Subcutaneous adipose tissue (tissue), 4 donors: ENCODE results near the gene RASSF4. TPM values are rescaled to one million over a fixed set of nuclear protein-coding genes. Genes with fewer than 3 reads are reported as not detected.

Experiments
- total RNA-seq, 4 donors: library from RNA; depleted of rRNA; stranded (reverse); fragments of >200 nt; gene quantifications; one replicate each; pipeline ENCODE4 v1.1.0, GENCODE V29; 2016
- TF ChIP-seq, protein P1 (sequence below): fragments of 450-650 bp; IDR thresholded peaks from one replicate; pipeline ENCODE4 v1.5.1; 2016; ENCODE audit warnings: low read depth, mild to moderate bottlenecking, control low read depth, antibody characterized with exemption, moderate library complexity

The RASSF4 gene
- total RNA-seq, 4 donors from 2014 or later = 81.0 to 346 (median 156) TPM

DNA sequence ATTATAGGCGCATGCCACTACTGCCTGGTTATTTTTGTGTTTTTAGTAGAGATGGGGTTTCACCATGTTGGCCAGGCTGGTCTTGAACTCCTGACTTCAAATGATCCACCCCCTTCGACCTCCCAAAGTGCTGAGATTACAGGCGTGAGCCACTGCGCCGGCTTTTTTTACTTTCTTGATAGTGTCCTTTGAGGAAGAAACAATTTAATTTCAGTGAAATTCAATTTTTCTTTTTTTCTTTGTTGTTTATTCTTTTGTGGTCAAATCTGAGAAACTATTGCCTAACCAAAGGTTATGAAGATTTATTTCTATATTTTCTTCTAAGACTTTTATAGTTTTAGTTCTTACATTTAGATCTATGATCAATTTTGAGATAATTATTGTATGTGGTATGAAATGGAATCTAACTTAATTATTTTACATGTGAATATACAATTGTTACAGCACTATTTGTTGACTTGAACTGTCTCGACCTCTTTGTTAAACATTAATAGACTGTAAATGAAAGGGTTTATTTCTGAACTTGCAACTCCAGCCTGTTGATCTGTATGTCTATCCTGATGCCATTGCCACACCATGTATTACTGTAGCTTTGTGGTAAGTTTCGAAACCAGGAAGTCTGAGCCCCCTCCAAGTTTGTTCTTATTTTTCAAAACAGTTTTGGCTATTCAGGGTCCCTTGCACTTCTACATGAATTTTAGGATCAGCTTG is 19.8 kb upstream of the RASSF4 start:
- TF ChIP-seq, protein P1, sequence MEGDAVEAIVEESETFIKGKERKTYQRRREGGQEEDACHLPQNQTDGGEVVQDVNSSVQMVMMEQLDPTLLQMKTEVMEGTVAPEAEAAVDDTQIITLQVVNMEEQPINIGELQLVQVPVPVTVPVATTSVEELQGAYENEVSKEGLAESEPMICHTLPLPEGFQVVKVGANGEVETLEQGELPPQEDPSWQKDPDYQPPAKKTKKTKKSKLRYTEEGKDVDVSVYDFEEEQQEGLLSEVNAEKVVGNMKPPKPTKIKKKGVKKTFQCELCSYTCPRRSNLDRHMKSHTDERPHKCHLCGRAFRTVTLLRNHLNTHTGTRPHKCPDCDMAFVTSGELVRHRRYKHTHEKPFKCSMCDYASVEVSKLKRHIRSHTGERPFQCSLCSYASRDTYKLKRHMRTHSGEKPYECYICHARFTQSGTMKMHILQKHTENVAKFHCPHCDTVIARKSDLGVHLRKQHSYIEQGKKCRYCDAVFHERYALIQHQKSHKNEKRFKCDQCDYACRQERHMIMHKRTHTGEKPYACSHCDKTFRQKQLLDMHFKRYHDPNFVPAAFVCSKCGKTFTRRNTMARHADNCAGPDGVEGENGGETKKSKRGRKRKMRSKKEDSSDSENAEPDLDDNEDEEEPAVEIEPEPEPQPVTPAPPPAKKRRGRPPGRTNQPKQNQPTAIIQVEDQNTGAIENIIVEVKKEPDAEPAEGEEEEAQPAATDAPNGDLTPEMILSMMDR = no peak

DNA sequence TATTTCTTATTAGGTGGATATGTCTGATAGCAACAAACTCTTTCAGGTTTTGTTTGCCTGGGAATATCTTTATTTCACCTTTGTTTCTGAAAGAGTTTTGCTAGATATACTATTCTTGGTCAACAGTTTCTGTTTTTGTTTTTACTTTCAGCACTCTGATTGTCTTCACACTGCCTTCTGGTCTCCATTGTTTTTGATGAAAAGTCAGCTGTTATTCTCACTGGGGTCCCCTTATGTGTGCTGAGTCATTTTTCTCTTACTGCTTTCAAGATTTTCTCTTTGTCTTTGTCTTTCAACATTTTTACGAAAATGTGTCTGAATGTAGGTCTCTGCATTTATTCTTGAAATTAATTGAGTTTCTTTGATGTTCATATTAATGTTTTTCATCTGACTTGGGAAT is 15.2 kb upstream of the RASSF4 start:
- TF ChIP-seq, protein P1 = no peak

- TF ChIP-seq, protein P1 = no peak
Observed at GRCh38 chr10:44946205-44946604, 13.4 kb upstream of the RASSF4 start.

- TF ChIP-seq, protein P1 = no peak
Observed at GRCh38 chr10:44947371-44948152, 12.0 kb upstream of the RASSF4 start.

- TF ChIP-seq, protein P1 = no peak
Observed at GRCh38 chr10:44948642-44949041, 11.0 kb upstream of the RASSF4 start.

- TF ChIP-seq, protein P1 = no peak
Observed at GRCh38 chr10:44949127-44949802, 10.3 kb upstream of the RASSF4 start.

DNA sequence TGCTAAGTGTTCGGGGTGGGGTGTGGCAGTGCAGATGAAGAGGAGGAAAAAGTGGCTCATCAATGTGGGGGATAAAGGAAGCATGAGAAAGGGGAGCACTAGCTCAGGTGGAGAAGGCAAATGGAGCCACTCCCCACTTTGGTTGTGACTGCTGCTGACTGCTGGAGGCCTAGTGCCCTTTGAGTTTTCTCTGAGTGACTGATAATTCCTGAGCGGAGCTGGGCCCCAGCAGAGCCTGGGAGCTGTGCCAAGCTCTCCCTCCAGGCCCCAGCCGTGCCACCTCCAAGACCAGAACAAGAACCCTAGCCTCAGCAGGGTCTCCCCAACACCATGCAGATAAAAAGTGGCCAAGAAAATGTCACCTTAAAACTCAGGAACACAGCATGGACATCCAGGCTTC is 9.7 kb upstream of the RASSF4 start:
- TF ChIP-seq, protein P1 = no peak
